Activated naive CD4-positive, alpha-beta T cell (primary cell): ENCODE results near the gene STK11.

Source experiments
- DNase-seq, 4 experiments: peaks; one replicate each; lab custom pipeline; 2025; lab: John Stamatoyannopoulos, UW

STK11 gene

GRCh38 chr19:1261798-1262622 is 56.4 kb downstream of the STK11 start:
- DNase-seq = no peak

- DNase-seq = no peak
These were observed 57.1 kb downstream of the STK11 start for GRCh38 chr19:1262623-1263123.

GRCh38 chr19:1263188-1263587 is 57.6 kb downstream of the STK11 start:
- DNase-seq = no peak

GRCh38 chr19:1264801-1265614 is 59.4 kb downstream of the STK11 start:
- no peak for DNase-seq

GRCh38 chr19:1265615-1266128 is 60.1 kb downstream of the STK11 start:
- DNase-seq = peak in 1 of 4 experiments; percentile 48

- peak; percentile 42 to 76 (median 52) for DNase-seq
These were observed 60.7 kb downstream of the STK11 start for GRCh38 chr19:1266129-1266915.

GRCh38 chr19:1266916-1267476 is 61.4 kb downstream of the STK11 start:
- peak; percentile 42 to 62 (median 51) for DNase-seq

GRCh38 chr19:1267477-1268225 is 62.1 kb downstream of the STK11 start:
- DNase-seq = no peak

- no peak for DNase-seq
These were observed 62.9 kb downstream of the STK11 start for GRCh38 chr19:1268226-1269064.

- DNase-seq = peak; percentile 97 to 99 (median 98)
These were observed 63.5 kb downstream of the STK11 start, which contains the start of gene CIRBP for GRCh38 chr19:1269065-1269477. Gene CIRBP, plus strand, starts transcription at chr19:1269332. Its CDS starts 1,602 bp downstream, at chr19:1270934.

GRCh38 chr19:1269478-1270212 is 64.1 kb downstream of the STK11 start:
- DNase-seq = peak; percentile 72 to 82 (median 79)

- DNase-seq = no peak
These were observed 64.8 kb downstream of the STK11 start for GRCh38 chr19:1270213-1270853.

- DNase-seq = no peak
These were observed 65.4 kb downstream of the STK11 start for GRCh38 chr19:1270854-1271527.

- no peak for DNase-seq
These were observed 66.2 kb downstream of the STK11 start for GRCh38 chr19:1271528-1272422.

GRCh38 chr19:1272423-1273262 is 67.1 kb downstream of the STK11 start:
- no peak for DNase-seq
